Measurements from ENCODE around the gene PLXNA4.

Gene PLXNA4

GRCh38 chr7:132300599-132301277, 275.5 kb downstream of the PLXNA4 start:
- H3K79me2 ChIP-seq (ENCODE audit: low read length), result no peaks in the 10 kb centered on the region
- no peak overlapping the region for H2AFZ ChIP-seq (ENCODE audit: low read depth, low read length)
- H3K4me1 ChIP-seq (ENCODE audit: low read length), result no peaks in the 10 kb centered on the region
- H3K4me3 ChIP-seq (ENCODE audit: low read length), result no peak overlapping the region
- no peak overlapping the region for H3K27ac ChIP-seq (ENCODE audit: low read length)
- H3K9me3 ChIP-seq (ENCODE audit: insufficient read depth, low read length), result no peaks in the 10 kb centered on the region
- no peak overlapping the region for H3K4me2 ChIP-seq (ENCODE audit: low read length)
- H3K36me3 ChIP-seq (replicated peaks; ENCODE audit: low read depth, low read length), result no peaks in the 10 kb centered on the region
- H3K27me3 ChIP-seq (ENCODE audit: low read depth, low read length), result peaks cover 14% of the 10 kb centered on the region
- no peak overlapping the region for H3K9ac ChIP-seq (ENCODE audit: low read length)
- no peaks in the 10 kb centered on the region for H4K20me1 ChIP-seq (ENCODE audit: insufficient read depth, low read length)
- TF ChIP-seq CTCF (IDR thresholded peaks at IDR 0.05; ENCODE audit: low read depth, low read length) (no peak), EZH2phosphoT487 (IDR thresholded peaks at IDR 0.05; ENCODE audit: low read depth) (no peak)

- no peaks in the 10 kb centered on the region for H4K20me1 ChIP-seq (ENCODE audit: insufficient read depth, low read length)
Measured at GRCh38 chr7:132298790-132299189, 277.5 kb downstream of the PLXNA4 start.

GRCh38 chr7:132296820-132297219, 279.4 kb downstream of the PLXNA4 start:
- Histone ChIP-seq H4K20me1 (ENCODE audit: insufficient read depth, low read length) (no peaks in the 10 kb centered on the region), H3K9ac (ENCODE audit: low read length) (no peak overlapping the region), H3K36me3 (replicated peaks; ENCODE audit: low read depth, low read length) (no peaks in the 10 kb centered on the region), H3K4me1 (ENCODE audit: low read length) (no peaks in the 10 kb centered on the region), H3K27me3 (ENCODE audit: low read depth, low read length) (peaks cover 14% of the 10 kb centered on the region), H3K4me3 (ENCODE audit: low read length) (no peak overlapping the region), H2AFZ (ENCODE audit: low read depth, low read length) (no peak overlapping the region), H3K9me3 (ENCODE audit: insufficient read depth, low read length) (no peaks in the 10 kb centered on the region), H3K79me2 (ENCODE audit: low read length) (no peaks in the 10 kb centered on the region), H3K27ac (ENCODE audit: low read length) (no peak overlapping the region), H3K4me2 (ENCODE audit: low read length) (no peak overlapping the region)
- TF ChIP-seq EZH2phosphoT487 (IDR thresholded peaks at IDR 0.05; ENCODE audit: low read depth) (no peak), CTCF (IDR thresholded peaks at IDR 0.05; ENCODE audit: low read depth, low read length) (no peak)

More at GRCh38 chr7:132298790-132299189, 277.5 kb downstream of the PLXNA4 start:
- Histone ChIP-seq H3K4me1 (ENCODE audit: low read length) (no peaks in the 10 kb centered on the region), H2AFZ (ENCODE audit: low read depth, low read length) (no peak overlapping the region), H3K27me3 (ENCODE audit: low read depth, low read length) (peaks cover 14% of the 10 kb centered on the region), H3K9me3 (ENCODE audit: insufficient read depth, low read length) (no peaks in the 10 kb centered on the region), H3K27ac (ENCODE audit: low read length) (no peak overlapping the region), H3K4me2 (ENCODE audit: low read length) (no peak overlapping the region), H3K79me2 (ENCODE audit: low read length) (no peaks in the 10 kb centered on the region), H3K4me3 (ENCODE audit: low read length) (no peak overlapping the region), H3K36me3 (replicated peaks; ENCODE audit: low read depth, low read length) (no peaks in the 10 kb centered on the region), H3K9ac (ENCODE audit: low read length) (no peak overlapping the region)
- TF ChIP-seq EZH2phosphoT487 (IDR thresholded peaks at IDR 0.05; ENCODE audit: low read depth), result no peak
- TF ChIP-seq CTCF (IDR thresholded peaks at IDR 0.05; ENCODE audit: low read depth, low read length), result no peak

GRCh38 chr7:132295175-132295574, 281.1 kb downstream of the PLXNA4 start:
- peaks cover 10% of the 10 kb centered on the region for H3K27me3 ChIP-seq (ENCODE audit: low read depth, low read length)
- H3K27ac ChIP-seq (ENCODE audit: low read length), result no peak overlapping the region
- H3K79me2 ChIP-seq (ENCODE audit: low read length), result no peaks in the 10 kb centered on the region
- no peaks in the 10 kb centered on the region for H3K36me3 ChIP-seq (replicated peaks; ENCODE audit: low read depth, low read length)
- TF ChIP-seq EZH2phosphoT487 (IDR thresholded peaks at IDR 0.05; ENCODE audit: low read depth) (no peak), CTCF (IDR thresholded peaks at IDR 0.05; ENCODE audit: low read depth, low read length) (no peak)
- no peak overlapping the region for H3K4me2 ChIP-seq (ENCODE audit: low read length)
- H4K20me1 ChIP-seq (ENCODE audit: insufficient read depth, low read length), result no peaks in the 10 kb centered on the region
- H3K4me1 ChIP-seq (ENCODE audit: low read length), result no peaks in the 10 kb centered on the region
- no peak overlapping the region for H3K9ac ChIP-seq (ENCODE audit: low read length)
- no peak overlapping the region for H3K4me3 ChIP-seq (ENCODE audit: low read length)
- H2AFZ ChIP-seq (ENCODE audit: low read depth, low read length), result no peak overlapping the region
- H3K9me3 ChIP-seq (ENCODE audit: insufficient read depth, low read length), result no peaks in the 10 kb centered on the region
